SKM-1 treated with dmso at 0.1 percent for 144 hours (cell line): Measurements from ENCODE around the gene HOXA11.
A peak's percentile ranks its signal among the peaks of the same experiment; 100 is the strongest.

Experiments used
- DNase-seq: peaks from one replicate; lab custom pipeline; 2025; ENCODE audit not compliant: unreplicated experiment; lab: John Stamatoyannopoulos, UW

HOXA11 gene

DNA sequence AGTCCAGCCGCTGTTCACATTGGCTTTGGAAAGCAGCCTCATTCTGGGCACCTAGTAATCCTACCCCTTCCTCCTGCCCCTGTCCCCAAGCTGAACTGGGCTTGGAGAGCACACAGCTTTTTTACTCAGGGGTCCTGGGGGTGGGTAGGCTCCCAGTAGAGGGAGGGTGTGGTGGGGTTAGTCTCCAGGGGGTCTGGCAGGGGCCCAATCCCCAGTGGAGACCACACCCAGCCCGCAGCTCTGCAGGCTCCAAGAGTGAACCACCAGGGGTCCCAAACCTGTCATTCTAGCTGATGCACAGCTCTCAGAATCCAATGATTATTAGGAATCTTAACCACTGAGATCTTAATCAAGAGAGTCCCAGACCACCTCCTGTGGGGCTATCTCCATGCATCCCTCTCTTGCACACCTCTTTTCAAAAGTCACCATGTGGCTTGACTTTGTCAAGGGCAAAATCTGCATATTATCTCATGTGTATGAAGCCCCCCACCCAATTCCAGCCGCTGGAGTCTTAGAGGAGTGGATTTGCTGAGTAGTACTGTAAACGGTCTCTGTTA, 2.7 kb downstream of the HOXA11 start:
- DNase-seq = no peak

GRCh38 chr7:27181795-27182275, 3.2 kb downstream of the HOXA11 start:
- no peak for DNase-seq

DNA sequence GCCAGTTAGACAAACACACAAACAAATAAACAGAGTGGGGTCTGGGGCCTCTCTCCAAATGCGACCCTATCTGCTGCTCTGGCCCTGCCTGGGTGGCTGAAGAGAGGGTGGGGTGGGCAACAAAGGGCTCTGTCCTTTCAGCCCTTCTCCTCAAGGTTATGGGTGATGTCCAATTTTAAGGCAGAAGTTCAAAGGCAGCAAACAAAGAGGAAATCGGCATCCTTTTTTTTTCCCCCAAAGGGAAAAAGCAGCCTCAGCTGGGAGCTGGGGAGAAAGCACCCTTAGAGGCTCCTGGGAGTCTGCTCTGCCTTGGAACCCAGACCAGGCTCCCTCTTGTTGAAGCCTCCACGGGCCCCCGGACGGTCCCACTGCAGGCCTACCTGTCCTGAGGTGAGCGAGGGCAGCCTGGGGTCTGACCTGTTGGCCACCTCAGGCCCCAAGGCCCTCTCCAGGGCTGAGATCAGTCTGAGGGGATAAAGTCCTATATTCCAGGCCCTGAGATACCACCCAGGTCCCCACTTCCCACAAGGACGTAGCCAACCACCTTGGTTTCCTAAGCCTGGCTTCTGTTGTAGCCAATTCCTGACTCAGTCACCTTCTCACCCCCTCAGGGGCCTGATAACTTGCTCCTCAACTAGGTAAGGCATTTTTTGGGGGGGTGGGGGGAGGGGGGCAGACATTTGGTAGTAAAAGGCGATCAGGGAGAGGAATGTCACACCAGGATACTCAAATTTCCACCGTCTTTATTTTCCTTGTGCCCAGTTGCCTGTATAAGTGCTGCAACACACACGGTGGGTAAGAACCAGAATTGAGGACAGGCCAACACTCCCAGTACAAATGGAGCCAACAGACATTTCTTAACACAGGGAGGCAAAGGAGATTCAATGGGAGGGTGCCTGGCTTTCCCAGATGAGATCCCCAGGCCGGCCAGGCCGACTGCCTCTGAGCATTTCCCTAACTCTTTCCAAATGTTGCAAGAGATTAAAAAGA, 4.3 kb downstream of the HOXA11 start:
- DNase-seq = no peak

DNA sequence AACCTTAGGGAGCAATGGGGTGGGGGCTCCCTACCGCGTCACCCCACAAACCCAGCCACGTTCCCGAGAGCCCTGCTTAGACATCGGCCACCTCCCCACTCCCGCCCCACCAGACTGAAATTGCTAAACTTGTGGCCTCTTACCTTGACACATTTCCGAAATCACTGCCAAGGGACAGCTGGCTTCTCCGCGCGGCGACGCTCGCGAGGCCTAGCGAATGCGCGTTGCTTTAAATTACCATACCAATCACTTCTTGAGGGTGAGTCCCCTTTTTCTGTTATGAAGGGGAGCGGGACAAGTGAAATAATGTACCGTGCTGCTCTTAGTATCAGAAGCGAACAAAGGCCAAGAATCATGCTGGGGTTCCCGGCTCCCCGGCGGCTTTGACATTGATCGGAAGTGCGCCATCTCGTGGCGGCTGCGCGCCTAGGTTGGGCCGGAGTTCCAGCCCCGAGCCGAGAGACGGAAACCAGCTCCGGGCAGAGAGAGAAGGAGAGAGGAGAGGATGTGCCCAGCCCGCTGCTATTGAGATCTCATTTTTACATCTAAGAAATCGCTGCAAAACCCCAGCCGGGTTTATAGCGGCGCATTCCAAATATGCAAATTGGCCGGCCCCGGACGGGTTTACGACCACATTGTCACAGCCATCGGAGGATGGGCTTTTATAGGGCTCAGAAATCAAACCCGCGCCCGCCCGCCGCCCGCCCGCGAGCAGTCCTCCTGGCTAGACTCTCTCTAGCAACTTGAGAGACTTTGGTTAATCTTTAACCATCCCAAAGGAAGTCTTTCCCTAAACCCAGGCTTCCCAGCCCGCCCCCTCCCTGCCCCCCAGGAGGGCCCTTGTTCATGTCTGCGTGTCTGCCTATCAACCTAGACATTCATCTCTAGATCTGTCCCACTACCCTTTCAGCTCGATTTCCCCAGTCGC, 5.3 kb downstream of the HOXA11 start:
- peak; percentile 49 for DNase-seq

GRCh38 chr7:27179030-27179429, 6.0 kb downstream of the HOXA11 start:
- no peak for DNase-seq

GRCh38 chr7:27178366-27178765, 6.7 kb downstream of the HOXA11 start:
- no peak for DNase-seq

DNA sequence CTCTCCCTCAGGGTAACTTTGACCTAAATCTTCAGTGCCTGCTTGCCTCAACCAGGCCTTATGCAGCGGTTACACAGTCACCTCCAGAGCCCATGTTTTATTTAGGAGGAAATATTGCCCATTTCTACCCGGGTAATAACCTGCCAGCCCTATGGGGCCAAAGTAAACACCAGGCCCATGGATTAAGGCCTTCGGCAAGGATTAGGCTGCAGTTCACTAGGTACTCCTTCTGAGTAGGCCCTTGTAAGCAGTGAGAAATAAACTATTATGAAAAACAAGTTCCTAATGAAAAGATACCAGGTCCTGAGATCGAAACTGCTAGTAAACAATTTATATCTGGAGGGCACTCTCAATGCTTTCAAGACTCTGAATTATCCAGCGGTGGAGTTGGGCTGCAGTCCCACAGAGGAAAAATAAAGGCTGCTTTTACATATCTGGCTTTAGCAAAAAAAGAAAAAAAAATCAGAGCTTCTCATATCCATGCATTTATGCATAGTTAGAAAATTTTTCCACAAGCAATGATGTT, 7.2 kb downstream of the HOXA11 start:
- no peak for DNase-seq

GRCh38 chr7:27176962-27177794, 7.9 kb downstream of the HOXA11 start:
- DNase-seq = no peak

GRCh38 chr7:27176524-27176845, 8.5 kb downstream of the HOXA11 start:
- no peak for DNase-seq

DNA sequence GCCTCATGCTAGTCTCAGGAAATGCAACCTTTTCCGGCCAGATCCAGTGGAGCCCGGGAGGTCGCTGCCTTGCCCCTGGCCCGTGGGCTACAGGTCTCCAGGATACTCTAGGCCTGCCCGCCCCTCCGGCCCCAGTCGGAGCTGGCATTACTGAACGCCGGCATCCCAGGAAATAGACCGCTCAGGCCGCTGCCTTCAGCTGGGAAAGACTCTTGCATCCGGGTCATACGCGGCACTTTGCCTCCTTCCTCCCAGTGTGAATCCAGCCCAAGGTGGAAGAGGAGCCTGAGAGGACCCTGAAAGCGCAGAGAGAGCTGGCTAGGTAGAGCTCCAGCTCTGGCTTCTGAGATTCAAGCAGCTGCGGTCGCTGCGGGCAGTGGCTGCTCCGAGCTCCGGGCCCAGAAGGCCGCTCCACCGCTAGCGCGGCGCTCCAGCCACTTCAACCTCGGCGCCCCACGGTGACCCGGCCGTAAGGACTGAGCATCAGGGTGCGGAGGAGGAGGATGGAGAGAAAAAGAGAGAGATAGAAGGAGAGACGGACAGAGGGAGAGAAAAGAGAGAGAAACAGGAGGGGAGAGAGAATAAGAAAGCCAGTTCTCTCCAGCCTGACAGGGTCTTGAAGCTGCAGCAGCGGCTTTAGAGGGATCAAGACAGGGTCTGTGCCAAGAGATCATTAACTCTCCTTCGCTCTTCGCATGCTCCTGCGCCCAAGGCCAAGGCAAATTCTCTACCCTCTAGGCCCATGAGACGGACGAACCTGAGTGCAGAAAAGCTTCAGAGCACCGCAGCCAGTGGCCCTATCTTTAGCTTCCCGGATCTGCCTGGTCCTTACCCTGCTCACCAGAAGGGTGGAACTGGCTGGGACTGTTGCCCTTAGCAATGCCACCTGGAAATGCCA, 9.2 kb downstream of the HOXA11 start:
- DNase-seq = no peak

GRCh38 chr7:27174874-27175625, 10.0 kb downstream of the HOXA11 start:
- DNase-seq = no peak

DNA sequence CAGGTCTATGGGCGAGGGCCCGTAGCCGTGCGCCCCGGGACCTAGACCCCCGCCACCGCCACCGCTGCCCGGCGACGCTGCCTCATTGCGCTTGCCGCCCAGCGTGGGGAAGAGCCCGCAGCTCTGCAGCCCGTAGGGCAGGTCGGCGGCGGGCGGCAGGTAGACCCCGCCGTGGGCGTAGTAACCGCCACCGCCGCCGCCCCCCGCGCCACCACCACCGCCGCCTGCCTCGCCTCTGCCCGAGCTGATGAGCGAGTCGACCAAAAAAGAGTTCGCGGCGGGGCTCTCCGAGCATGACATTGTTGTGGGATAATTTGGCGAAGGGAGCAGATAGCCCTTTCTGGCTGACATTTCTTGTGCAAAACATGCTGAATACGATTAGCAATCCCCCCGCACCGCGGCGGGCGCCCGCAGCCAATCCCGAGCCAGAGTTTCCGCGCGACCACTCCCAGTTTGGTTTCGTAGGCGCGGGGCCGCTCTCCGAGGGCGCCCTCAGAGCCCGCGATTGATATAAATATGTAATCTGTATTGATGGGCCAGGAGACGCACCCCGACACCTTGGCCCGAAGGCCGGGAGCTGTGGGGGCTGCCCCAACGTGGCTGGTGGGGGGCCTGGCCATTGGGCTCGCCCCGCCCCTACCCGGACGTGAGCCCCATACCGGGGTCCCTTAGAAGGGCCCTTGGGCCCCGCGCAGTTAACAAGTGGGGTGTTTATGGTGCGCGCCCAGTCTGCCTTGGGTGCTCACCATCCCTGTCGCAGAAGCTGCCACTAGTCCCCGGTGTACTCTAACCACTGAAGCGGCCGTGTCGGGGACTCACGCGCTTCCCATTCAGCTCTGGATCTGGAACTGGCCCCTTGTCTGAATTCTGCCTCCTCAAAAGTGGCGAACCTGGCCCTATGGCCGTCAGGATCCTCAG, 10.8 kb downstream of the HOXA11 start, which contains the start of gene HOXA10:
Gene HOXA10, minus strand, starts transcription at position 365 of the 918 bp plus-strand sequence. Its CDS starts 14 bp downstream, at position 351.
- no peak for DNase-seq

GRCh38 chr7:27173511-27173955, 11.5 kb downstream of the HOXA11 start:
- peak; percentile 38 for DNase-seq

DNA sequence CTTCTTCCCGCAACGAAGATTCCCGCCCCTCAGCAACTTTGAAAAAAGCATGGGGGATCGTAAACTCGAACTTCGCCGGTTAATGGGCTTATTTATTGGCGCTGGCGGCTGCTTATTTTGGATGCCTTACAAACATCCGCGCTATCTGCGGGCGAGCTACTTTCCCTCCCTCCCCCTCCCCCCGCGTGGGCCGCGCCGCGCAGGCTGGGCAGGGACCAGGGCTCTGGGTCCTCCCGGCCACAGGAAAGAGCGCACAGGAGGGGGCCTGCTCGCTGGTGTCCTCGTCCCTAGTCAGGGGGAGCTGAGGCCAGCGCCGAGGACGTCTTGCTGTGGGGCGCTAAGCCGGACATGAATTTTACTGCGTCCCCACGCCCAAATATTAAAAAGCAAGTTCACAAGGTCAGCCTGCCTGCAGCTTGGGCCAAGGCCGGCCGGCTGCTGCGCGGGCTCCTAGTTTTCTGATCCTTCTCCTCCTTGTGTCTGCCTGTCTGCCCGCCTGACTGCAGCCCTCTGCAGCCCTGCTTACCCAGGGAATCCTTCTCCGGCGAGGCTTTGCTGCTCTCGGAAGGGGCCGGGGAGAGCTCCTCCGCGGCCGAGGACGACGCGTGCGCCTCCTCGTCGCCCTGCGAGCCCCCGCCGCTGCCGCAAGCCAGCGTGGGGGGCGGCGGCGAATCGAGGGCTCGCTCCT, 12.1 kb downstream of the HOXA11 start:
- DNase-seq = no peak

GRCh38 chr7:27172315-27172774, 12.7 kb downstream of the HOXA11 start:
- no peak for DNase-seq

DNA sequence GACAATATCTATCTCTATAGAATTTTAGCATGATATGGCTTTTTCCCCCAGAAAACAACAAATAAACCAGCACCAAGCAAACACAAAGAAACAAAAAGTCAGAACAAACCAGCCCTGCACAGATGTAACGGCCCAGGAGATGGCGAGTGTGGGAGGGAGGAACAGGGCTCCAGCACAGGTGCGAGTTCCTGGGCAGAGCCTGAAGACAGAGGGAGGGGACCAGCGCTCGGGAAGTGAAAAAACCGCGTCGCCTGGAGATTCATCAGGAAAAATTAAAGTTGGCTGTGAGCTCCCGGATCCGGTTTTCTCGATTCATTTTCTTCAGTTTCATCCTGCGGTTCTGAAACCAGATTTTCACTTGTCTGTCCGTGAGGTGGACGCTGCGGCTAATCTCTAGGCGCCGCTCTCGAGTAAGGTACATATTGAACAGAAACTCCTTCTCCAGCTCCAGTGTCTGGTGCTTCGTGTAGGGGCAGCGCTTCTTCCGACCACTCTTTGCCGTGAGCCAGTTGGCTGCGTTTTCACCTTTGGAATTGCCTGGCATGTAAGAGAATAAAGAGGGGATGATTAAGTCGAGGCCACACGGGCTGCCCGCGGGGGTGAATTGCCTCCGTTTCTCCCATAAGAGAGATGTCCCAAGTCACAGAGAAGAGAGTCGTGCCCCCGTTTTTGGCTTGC, 13.3 kb downstream of the HOXA11 start:
- DNase-seq = peak; percentile 30
